Measurements from ENCODE around the gene NSMCE4A. TPM values are rescaled to one million over a fixed set of nuclear protein-coding genes. Genes with fewer than 3 reads are reported as not detected.

NSMCE4A gene
- total RNA-seq, 1 experiment from 2014 or later, result 64.4 TPM

DNA sequence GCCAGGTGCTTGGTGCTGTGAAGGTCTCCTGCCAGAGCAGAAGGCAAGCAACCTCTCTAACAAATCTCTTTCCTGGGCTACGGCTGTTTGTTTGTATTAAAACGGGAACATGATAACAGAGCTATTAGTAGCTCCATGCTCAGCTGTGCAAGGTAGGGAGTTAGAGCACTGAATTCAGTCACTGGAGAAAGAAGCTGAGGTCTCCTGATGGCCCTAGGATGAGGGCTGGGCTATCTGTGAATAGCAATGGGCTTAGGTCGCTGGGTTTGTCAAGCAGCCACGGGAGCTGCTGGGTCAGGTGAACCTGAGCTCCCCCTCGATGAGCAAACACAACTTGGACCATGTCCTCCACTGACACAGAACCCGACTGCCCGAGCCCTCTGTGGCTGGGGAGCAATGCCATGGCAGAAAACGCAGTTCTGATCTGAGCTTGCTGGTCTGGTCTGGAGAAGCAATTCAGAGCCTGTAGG lies 38.3 kb upstream of the NSMCE4A start (continued):
- TF ChIP-seq ZNF532 (CRISPR knock-in tag; IDR thresholded peaks at IDR 0.05; ENCODE audit: borderline replicate concordance), result no peak
- TF ChIP-seq MXD4 (CRISPR knock-in tag; IDR thresholded peaks at IDR 0.05; ENCODE audit: borderline replicate concordance), result no peak
- no peak for TF ChIP-seq NFYB (CRISPR knock-in tag; conservative IDR thresholded peaks at IDR 0.05; ENCODE audit: low read depth)

GRCh38 chr10:122012731-122013130 lies 37.7 kb upstream of the NSMCE4A start:
- no peaks in the 10 kb centered on the region for H3K4me1 Mint-ChIP-seq
- POLR2A ChIA-PET, result no interaction called here
- no peak overlapping the region for H3K27ac Mint-ChIP-seq
- DNase-seq (ENCODE audit: low spot score) (no peak), ATAC-seq (no peak)
- H3K9me3 Mint-ChIP-seq, result no peaks in the 10 kb centered on the region
- no peaks in the 10 kb centered on the region for H3K27me3 Mint-ChIP-seq (ENCODE audit: low read depth)
- H3K36me3 Mint-ChIP-seq, result no peaks in the 10 kb centered on the region
- no peak for TF ChIP-seq TP53 (CRISPR knock-in tag; IDR thresholded peaks at IDR 0.05)
- TF ChIP-seq, protein P1, sequence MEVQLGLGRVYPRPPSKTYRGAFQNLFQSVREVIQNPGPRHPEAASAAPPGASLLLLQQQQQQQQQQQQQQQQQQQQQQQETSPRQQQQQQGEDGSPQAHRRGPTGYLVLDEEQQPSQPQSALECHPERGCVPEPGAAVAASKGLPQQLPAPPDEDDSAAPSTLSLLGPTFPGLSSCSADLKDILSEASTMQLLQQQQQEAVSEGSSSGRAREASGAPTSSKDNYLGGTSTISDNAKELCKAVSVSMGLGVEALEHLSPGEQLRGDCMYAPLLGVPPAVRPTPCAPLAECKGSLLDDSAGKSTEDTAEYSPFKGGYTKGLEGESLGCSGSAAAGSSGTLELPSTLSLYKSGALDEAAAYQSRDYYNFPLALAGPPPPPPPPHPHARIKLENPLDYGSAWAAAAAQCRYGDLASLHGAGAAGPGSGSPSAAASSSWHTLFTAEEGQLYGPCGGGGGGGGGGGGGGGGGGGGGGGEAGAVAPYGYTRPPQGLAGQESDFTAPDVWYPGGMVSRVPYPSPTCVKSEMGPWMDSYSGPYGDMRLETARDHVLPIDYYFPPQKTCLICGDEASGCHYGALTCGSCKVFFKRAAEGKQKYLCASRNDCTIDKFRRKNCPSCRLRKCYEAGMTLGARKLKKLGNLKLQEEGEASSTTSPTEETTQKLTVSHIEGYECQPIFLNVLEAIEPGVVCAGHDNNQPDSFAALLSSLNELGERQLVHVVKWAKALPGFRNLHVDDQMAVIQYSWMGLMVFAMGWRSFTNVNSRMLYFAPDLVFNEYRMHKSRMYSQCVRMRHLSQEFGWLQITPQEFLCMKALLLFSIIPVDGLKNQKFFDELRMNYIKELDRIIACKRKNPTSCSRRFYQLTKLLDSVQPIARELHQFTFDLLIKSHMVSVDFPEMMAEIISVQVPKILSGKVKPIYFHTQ (CRISPR knock-in tag; IDR thresholded peaks at IDR 0.05), result no peak
- CTCF ChIA-PET, result interaction anchor here (1.2 kb wide), 1 partner anchor 39 kb away, joined by 3 read pairs; no protein-coding TSS in a partner anchor
- no peak overlapping the region for H3K4me3 Mint-ChIP-seq

- no peaks in the 10 kb centered on the region for H3K27me3 Mint-ChIP-seq (ENCODE audit: low read depth)
- ATAC-seq, result no peak
- H3K9me3 Mint-ChIP-seq, result no peaks in the 10 kb centered on the region
- TF ChIP-seq ERG (CRISPR knock-in tag; IDR thresholded peaks at IDR 0.05), result no peak
- TF ChIP-seq ZNF396 (CRISPR knock-in tag; IDR thresholded peaks at IDR 0.05; ENCODE audit: borderline replicate concordance), result no peak
- CTCF ChIA-PET, result no interaction called here
- no peaks in the 10 kb centered on the region for H3K36me3 Mint-ChIP-seq
- no peak for DNase-seq (ENCODE audit: low spot score)
- H3K4me1 Mint-ChIP-seq, result no peaks in the 10 kb centered on the region
- no peak overlapping the region for H3K27ac Mint-ChIP-seq
- POLR2A ChIA-PET, result no interaction called here
- H3K4me3 Mint-ChIP-seq, result no peak overlapping the region
Measured at GRCh38 chr10:122010405-122011050, 35.5 kb upstream of the NSMCE4A start.

DNA sequence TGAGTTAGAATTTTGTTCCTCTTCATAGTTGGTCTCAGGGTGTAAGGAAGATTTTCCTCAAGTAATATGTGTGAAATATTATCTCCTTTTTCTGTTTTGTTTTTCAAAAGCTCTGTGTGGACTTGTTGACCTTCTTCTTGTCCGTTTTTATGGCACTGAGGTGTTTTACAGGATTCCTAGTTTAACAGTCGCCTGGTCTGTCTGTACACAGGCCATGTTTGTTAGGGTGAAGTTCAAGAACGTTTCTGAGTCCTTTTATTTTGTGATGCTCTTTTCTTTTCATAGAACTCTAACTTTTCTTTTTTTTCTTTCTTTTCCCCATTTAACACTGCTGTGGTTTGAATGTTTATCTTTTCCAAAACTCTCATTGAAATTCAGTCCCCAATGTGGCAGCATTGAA lies 32.4 kb upstream of the NSMCE4A start:
- DNase-seq (ENCODE audit: low spot score) (no peak), ATAC-seq (no peak)
- peaks cover 6% of the 10 kb centered on the region for H3K36me3 Mint-ChIP-seq
- no peak overlapping the region for H3K4me3 Mint-ChIP-seq
- ChIA-PET POLR2A (no interaction called here), CTCF (no interaction called here)
- H3K4me1 Mint-ChIP-seq, result no peaks in the 10 kb centered on the region
- no peaks in the 10 kb centered on the region for H3K27me3 Mint-ChIP-seq (ENCODE audit: low read depth)
- H3K9me3 Mint-ChIP-seq, result peaks cover 13% of the 10 kb centered on the region
- no peak overlapping the region for H3K27ac Mint-ChIP-seq
- TF ChIP-seq GTF2I (CRISPR knock-in tag; conservative IDR thresholded peaks at IDR 0.05), result no peak
- no peak for TF ChIP-seq ZNF532 (CRISPR knock-in tag; IDR thresholded peaks at IDR 0.05; ENCODE audit: borderline replicate concordance)
- no peak for TF ChIP-seq FOXJ3 (CRISPR knock-in tag; IDR thresholded peaks at IDR 0.05; ENCODE audit: borderline replicate concordance)
- no peak for TF ChIP-seq NFYB (CRISPR knock-in tag; conservative IDR thresholded peaks at IDR 0.05; ENCODE audit: low read depth)
- TF ChIP-seq PRDM15 (CRISPR knock-in tag; IDR thresholded peaks at IDR 0.05), result no peak
